Activated naive CD4-positive, alpha-beta T cell treated with anti-CD3 and anti-CD28 coated beads, Interleukin-2, amount 50 U/mL, for 72 hours (primary cell): ENCODE data around the gene NHSL2. TPM values are rescaled to one million over a fixed set of nuclear protein-coding genes. Genes with fewer than 3 reads are reported as not detected.
A peak's percentile ranks its signal among the peaks of the same experiment; 100 is the strongest.
"Not testable (repeated sequence)": the region's sequence is repeated elsewhere in the genome, so short reads cannot be mapped to it uniquely, and the experiment has no call there.

Source experiments
- ATAC-seq, 2 donors: fragments of 150-1000 bp; cut with Tn5 transposase; 2 replicates each; pipeline ENCODE4 v1.10.0; 2021; ENCODE audit warnings: mild to moderate bottlenecking in 2 of 2, moderate library complexity in 2 of 2
- DNase-seq, 2 donors: peaks; one replicate each; pipeline ENCODE4 v3.0.0; 2021 to 2022; ENCODE audit warnings: low spot score in 2 of 2
- H3K27ac Mint-ChIP-seq, 2 donors: one replicate each; pipeline ENCODE4 v1.8.0; 2022; ENCODE audit warnings: mild to moderate bottlenecking in 2 of 2, mixed read lengths in 2 of 2
- H3K36me3 Mint-ChIP-seq, 2 donors: one replicate each; pipeline ENCODE4 v1.8.0; 2022; ENCODE audit warnings: mixed read lengths in 2 of 2
- H3K9me3 Mint-ChIP-seq, 2 donors: one replicate each; pipeline ENCODE4 v1.8.0; 2022; ENCODE audit warnings: mixed read lengths in 2 of 2
- total RNA-seq, 2 donors: library from RNA; stranded (reverse); gene quantifications; one replicate each; pipeline ENCODE4 v1.2.3, GENCODE V29; 2022

Gene NHSL2
- total RNA-seq, 2 donors from 2014 or later = 0.05 to 0.19 TPM

- H3K27ac Mint-ChIP-seq = peak overlapping the region in 1 of 2 donors; percentile 83
- DNase-seq (peak in 1 of 2 donors; percentile 5), ATAC-seq (peak; percentile 82 to 96)
- no peaks in the 10 kb centered on the region for H3K9me3 Mint-ChIP-seq
- no peaks in the 10 kb centered on the region for H3K36me3 Mint-ChIP-seq
These were observed 258.5 kb downstream of the NHSL2 start for GRCh38 chrX:72169008-72169728.

- not testable (repeated sequence) for H3K9me3 Mint-ChIP-seq, DNase-seq, H3K36me3 Mint-ChIP-seq, ATAC-seq, H3K27ac Mint-ChIP-seq
These were observed 265.6 kb downstream of the NHSL2 start for GRCh38 chrX:72176289-72176688.

GRCh38 chrX:72176981-72177380 lies 266.3 kb downstream of the NHSL2 start:
- no peak for DNase-seq
- H3K27ac Mint-ChIP-seq = no peak overlapping the region
- no peaks in the 10 kb centered on the region for H3K36me3 Mint-ChIP-seq
- no peak for ATAC-seq
- H3K9me3 Mint-ChIP-seq = peaks cover 0 to 3% of the 10 kb centered on the region in 2 donors

- no peak overlapping the region for H3K27ac Mint-ChIP-seq
- DNase-seq (no peak), ATAC-seq (no peak)
- H3K36me3 Mint-ChIP-seq = no peaks in the 10 kb centered on the region
- H3K9me3 Mint-ChIP-seq = peaks cover 0 to 3% of the 10 kb centered on the region in 2 donors
These were observed 269.9 kb downstream of the NHSL2 start for GRCh38 chrX:72180539-72180938.

GRCh38 chrX:72181178-72182125 lies 270.8 kb downstream of the NHSL2 start, which contains the start of gene PIN4:
Gene PIN4, plus strand, starts transcription at chrX:72181757. Its CDS starts 29 bp downstream, at chrX:72181786.
- Mint-ChIP-seq H3K27ac (no peak within 1 kb of the TSS), H3K9me3 (no peaks in the 10 kb centered on the region), H3K36me3 (no peaks in the 10 kb centered on the region)
- DNase-seq = peak; percentile 78 to 86
- ATAC-seq = peak; percentile 95 to 96

- no peak for ATAC-seq
- Mint-ChIP-seq H3K9me3 (no peaks in the 10 kb centered on the region), H3K27ac (no peak overlapping the region), H3K36me3 (no peaks in the 10 kb centered on the region)
- DNase-seq = no peak
These were observed 272.3 kb downstream of the NHSL2 start for GRCh38 chrX:72182924-72183323.

- DNase-seq = no peak
- H3K27ac Mint-ChIP-seq = no peak overlapping the region
- no peak for ATAC-seq
These were observed 291.3 kb downstream of the NHSL2 start for GRCh38 chrX:72201836-72202536.

More at GRCh38 chrX:72201836-72202536, 291.3 kb downstream of the NHSL2 start:
- H3K9me3 Mint-ChIP-seq = no peaks in the 10 kb centered on the region
- peaks cover 8% of the 10 kb centered on the region in 2 donors for H3K36me3 Mint-ChIP-seq

Other genes starting within 250 kb of the NHSL2 start
- gene CXorf49, start 192.6 kb upstream of the NHSL2 start, total RNA-seq = not detected
- gene CXorf49B, start 147.5 kb upstream of the NHSL2 start, total RNA-seq = not detected
- under 1 TPM; 0.11 to 0.12 TPM for gene RTL5, start 221.1 kb downstream of the NHSL2 start, total RNA-seq